SK-N-MC (cell line): ENCODE measurements around the gene NDUFS6.

Experiments used
- EZH2 ChIP-seq: fragments of 200-600 bp; sonication (generic); IDR thresholded peaks from one replicate; pipeline ENCODE4 v1.6.1; 2017; ENCODE audit warnings: antibody characterized with exemption
- FOXP2 ChIP-seq: optimal IDR thresholded peaks from 2 replicates; pipeline ENCODE3; 2011; ENCODE audit warnings: mild to moderate bottlenecking, moderate library complexity; ENCODE audit not compliant: insufficient read depth; ENCODE audit errors: extremely low read length, control extremely low read depth
- POLR2AphosphoS5 ChIP-seq: IDR thresholded peaks from 2 replicates; pipeline ENCODE4 v1.6.1; 2012; ENCODE audit warnings: mild to moderate bottlenecking, low read depth, low read length, borderline replicate concordance

GRCh38 chr5:1765880-1766235, 35.3 kb upstream of the NDUFS6 start:
- TF ChIP-seq FOXP2 (no peak), POLR2AphosphoS5 (no peak), EZH2 (no peak)
